HepG2 (cell line): ENCODE data around the gene TEX13B.

Experiments
- ELF4 ChIP-seq: sonication (generic); formaldehyde crosslinking; IDR thresholded peaks from 2 replicates; pipeline ENCODE4 v1.5.0; 2020; ENCODE audit warnings: missing genetic modification reagents, mild to moderate bottlenecking, moderate library complexity, borderline replicate concordance
- POLR2A ChIP-seq, 2 experiments: IDR thresholded peaks; 2 replicates each; pipeline ENCODE4 v1.6.1; 2011; ENCODE audit warnings: low read depth in 2 of 2, low read length in 2 of 2, mild to moderate bottlenecking in 1 of 2, moderate library complexity in 1 of 2; ENCODE audit not compliant: insufficient read depth in 1 of 2
- ZNF350 ChIP-seq: sonication (generic); formaldehyde crosslinking; IDR thresholded peaks from 2 replicates; pipeline ENCODE4 v1.4.0; 2020; ENCODE audit warnings: mild to moderate bottlenecking, low read depth, missing genetic modification reagents, borderline replicate concordance
- TF ChIP-seq, protein P1 (sequence below): sonication (generic); formaldehyde crosslinking; IDR thresholded peaks from 2 replicates; pipeline ENCODE4 v1.4.0; 2020; ENCODE audit warnings: missing genetic modification reagents
- TF ChIP-seq, protein P2 (sequence below): sonication (generic); formaldehyde crosslinking; IDR thresholded peaks from 2 replicates; pipeline ENCODE4 v1.5.0; 2020; ENCODE audit warnings: mild to moderate bottlenecking, missing genetic modification reagents, moderate library complexity
- TF ChIP-seq, protein P3 (sequence below): sonication (generic); formaldehyde crosslinking; IDR thresholded peaks from 2 replicates; pipeline ENCODE4 v1.8.1; 2023; ENCODE audit warnings: mild to moderate bottlenecking, missing genetic modification reagents

DNA sequence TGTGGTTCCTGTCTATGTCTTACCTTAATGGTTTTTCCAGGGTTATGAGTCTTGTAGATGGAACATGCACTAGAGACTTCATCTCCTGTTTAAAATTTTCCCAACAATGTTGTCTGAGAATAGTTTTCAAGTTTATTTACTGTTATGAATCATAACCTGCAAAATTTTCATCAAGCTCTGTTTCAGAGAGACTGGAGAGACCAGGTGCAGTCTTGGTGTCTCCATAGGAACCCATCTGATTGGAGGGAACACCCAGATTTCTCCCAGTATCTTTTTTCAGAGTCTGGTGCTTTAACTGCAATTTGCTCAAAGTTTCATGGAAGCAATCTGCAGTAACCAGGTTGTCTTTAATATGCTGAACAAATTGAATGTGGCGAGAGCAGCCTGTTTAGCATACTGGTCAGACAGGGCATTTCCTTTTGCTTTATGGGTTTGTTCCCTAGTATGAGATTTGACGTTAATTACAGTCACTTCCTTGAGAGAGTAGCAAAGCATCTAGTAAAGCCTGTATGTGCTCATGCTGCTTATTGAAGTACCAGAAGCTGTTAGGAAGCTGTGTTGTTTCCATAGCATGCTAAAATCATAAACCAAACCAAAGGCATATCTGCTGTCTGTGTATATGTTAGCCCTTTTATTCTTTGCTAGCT is 43.9 kb upstream of the TEX13B start:
- TF ChIP-seq ZNF350 (CRISPR knock-in tag) (no peak), ELF4 (CRISPR knock-in tag) (no peak), POLR2A (IDR thresholded peaks at IDR 0.05; ENCODE audit: insufficient read depth in 1 of 2, low read depth in 2 of 2, low read length in 2 of 2) (no peak)
- TF ChIP-seq, protein P1, sequence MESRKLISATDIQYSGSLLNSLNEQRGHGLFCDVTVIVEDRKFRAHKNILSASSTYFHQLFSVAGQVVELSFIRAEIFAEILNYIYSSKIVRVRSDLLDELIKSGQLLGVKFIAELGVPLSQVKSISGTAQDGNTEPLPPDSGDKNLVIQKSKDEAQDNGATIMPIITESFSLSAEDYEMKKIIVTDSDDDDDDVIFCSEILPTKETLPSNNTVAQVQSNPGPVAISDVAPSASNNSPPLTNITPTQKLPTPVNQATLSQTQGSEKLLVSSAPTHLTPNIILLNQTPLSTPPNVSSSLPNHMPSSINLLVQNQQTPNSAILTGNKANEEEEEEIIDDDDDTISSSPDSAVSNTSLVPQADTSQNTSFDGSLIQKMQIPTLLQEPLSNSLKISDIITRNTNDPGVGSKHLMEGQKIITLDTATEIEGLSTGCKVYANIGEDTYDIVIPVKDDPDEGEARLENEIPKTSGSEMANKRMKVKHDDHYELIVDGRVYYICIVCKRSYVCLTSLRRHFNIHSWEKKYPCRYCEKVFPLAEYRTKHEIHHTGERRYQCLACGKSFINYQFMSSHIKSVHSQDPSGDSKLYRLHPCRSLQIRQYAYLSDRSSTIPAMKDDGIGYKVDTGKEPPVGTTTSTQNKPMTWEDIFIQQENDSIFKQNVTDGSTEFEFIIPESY = no peak
- TF ChIP-seq, protein P2, sequence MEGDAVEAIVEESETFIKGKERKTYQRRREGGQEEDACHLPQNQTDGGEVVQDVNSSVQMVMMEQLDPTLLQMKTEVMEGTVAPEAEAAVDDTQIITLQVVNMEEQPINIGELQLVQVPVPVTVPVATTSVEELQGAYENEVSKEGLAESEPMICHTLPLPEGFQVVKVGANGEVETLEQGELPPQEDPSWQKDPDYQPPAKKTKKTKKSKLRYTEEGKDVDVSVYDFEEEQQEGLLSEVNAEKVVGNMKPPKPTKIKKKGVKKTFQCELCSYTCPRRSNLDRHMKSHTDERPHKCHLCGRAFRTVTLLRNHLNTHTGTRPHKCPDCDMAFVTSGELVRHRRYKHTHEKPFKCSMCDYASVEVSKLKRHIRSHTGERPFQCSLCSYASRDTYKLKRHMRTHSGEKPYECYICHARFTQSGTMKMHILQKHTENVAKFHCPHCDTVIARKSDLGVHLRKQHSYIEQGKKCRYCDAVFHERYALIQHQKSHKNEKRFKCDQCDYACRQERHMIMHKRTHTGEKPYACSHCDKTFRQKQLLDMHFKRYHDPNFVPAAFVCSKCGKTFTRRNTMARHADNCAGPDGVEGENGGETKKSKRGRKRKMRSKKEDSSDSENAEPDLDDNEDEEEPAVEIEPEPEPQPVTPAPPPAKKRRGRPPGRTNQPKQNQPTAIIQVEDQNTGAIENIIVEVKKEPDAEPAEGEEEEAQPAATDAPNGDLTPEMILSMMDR = no peak
- TF ChIP-seq, protein P3, sequence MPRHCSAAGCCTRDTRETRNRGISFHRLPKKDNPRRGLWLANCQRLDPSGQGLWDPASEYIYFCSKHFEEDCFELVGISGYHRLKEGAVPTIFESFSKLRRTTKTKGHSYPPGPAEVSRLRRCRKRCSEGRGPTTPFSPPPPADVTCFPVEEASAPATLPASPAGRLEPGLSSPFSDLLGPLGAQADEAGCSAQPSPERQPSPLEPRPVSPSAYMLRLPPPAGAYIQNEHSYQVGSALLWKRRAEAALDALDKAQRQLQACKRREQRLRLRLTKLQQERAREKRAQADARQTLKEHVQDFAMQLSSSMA = no peak
